ENCODE measurements around the gene ZNF324.

Gene ZNF324

DNA sequence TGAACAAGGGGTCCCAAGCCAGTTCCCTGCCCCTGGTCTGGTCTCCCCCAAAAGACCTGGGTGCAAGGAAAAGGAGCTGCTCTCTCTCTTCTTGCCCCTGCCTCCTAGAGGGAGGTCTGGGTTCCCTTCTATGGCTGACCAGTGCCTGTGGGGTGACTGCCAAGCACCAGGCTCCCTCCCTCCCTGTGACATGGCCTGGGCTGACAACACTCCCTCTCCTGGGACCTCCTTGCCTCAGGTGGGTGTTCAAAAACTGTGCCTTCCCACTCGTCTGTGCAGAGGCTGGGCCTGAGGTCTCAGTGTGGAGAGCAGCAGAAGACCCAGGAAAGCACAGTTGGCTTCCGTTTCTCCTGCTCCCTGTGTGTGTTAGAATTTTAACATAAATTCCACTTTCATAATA, 14.0 kb downstream of the ZNF324 start:
- TF ChIP-seq EP300 (IDR thresholded peaks at IDR 0.05; ENCODE audit: borderline replicate concordance) (no peak), TCF12 (IDR thresholded peaks at IDR 0.05; ENCODE audit: low read depth) (no peak), CREB1 (IDR thresholded peaks at IDR 0.05; ENCODE audit: low read depth) (no peak)

DNA sequence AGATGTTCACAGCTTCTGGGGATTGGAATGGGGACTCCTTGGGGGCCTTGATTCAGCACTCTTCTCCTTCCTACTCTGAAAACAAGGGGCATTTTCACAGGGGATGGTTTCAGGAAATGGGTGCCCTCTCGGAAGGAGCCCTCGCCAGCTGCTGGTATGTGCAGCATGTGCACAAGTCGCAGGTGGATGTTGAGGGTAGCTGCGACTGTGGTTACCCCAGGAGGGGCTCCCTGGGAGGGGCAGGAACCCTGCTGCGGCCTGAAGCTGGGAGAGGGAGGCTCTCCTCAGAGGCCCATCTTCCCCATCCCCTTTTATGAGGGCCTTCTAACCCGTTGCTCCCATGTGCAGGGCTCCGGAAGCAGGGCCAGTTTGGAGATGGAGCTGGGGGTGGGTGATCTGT, 15.5 kb downstream of the ZNF324 start:
- TF ChIP-seq CEBPB (IDR thresholded peaks at IDR 0.05) (no peak), EGR1 (IDR thresholded peaks at IDR 0.05) (no peak), NFIC (IDR thresholded peaks at IDR 0.05) (no peak), RAD21 (IDR thresholded peaks at IDR 0.05; ENCODE audit: low read depth) (no peak), TEAD4 (IDR thresholded peaks at IDR 0.05) (no peak), CREB1 (IDR thresholded peaks at IDR 0.05; ENCODE audit: low read depth) (no peak), TCF12 (IDR thresholded peaks at IDR 0.05; ENCODE audit: low read depth) (no peak)
- TF ChIP-seq, protein P1, sequence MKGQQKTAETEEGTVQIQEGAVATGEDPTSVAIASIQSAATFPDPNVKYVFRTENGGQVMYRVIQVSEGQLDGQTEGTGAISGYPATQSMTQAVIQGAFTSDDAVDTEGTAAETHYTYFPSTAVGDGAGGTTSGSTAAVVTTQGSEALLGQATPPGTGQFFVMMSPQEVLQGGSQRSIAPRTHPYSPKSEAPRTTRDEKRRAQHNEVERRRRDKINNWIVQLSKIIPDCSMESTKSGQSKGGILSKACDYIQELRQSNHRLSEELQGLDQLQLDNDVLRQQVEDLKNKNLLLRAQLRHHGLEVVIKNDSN (IDR thresholded peaks at IDR 0.05) = no peak
- TF ChIP-seq, protein P2, sequence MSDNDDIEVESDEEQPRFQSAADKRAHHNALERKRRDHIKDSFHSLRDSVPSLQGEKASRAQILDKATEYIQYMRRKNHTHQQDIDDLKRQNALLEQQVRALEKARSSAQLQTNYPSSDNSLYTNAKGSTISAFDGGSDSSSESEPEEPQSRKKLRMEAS (IDR thresholded peaks at IDR 0.05) = no peak
- TF ChIP-seq, protein P3, sequence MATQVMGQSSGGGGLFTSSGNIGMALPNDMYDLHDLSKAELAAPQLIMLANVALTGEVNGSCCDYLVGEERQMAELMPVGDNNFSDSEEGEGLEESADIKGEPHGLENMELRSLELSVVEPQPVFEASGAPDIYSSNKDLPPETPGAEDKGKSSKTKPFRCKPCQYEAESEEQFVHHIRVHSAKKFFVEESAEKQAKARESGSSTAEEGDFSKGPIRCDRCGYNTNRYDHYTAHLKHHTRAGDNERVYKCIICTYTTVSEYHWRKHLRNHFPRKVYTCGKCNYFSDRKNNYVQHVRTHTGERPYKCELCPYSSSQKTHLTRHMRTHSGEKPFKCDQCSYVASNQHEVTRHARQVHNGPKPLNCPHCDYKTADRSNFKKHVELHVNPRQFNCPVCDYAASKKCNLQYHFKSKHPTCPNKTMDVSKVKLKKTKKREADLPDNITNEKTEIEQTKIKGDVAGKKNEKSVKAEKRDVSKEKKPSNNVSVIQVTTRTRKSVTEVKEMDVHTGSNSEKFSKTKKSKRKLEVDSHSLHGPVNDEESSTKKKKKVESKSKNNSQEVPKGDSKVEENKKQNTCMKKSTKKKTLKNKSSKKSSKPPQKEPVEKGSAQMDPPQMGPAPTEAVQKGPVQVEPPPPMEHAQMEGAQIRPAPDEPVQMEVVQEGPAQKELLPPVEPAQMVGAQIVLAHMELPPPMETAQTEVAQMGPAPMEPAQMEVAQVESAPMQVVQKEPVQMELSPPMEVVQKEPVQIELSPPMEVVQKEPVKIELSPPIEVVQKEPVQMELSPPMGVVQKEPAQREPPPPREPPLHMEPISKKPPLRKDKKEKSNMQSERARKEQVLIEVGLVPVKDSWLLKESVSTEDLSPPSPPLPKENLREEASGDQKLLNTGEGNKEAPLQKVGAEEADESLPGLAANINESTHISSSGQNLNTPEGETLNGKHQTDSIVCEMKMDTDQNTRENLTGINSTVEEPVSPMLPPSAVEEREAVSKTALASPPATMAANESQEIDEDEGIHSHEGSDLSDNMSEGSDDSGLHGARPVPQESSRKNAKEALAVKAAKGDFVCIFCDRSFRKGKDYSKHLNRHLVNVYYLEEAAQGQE (IDR thresholded peaks at IDR 0.05; ENCODE audit: low read depth) = no peak

DNA sequence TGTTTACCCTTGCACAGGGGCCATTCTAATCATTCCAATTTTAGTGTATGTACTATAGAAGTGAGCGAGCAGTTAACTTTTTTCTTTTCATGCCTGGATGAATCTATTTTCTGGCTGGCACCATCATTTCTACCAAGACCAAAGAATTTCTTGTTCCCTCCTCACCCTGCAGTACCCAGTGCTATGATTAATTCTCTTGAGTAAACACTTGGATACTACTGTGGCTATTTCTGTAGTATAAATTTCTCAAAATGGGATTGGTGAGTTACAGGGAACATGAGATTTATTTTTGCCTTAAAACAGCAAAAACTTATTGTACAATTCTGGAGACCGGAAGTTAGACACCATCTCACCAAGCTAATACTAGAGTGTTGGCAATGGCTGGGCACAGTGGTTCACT, 16.9 kb downstream of the ZNF324 start:
- TF ChIP-seq CREB1 (IDR thresholded peaks at IDR 0.05; ENCODE audit: low read depth) (no peak), RAD21 (IDR thresholded peaks at IDR 0.05; ENCODE audit: low read depth) (no peak), ZBTB7A (IDR thresholded peaks at IDR 0.05; ENCODE audit: low read depth) (no peak), FOXM1 (IDR thresholded peaks at IDR 0.05; ENCODE audit: borderline replicate concordance, low read depth) (no peak), CEBPB (IDR thresholded peaks at IDR 0.05) (no peak), TAF1 (IDR thresholded peaks at IDR 0.05; ENCODE audit: low read depth) (no peak), TCF12 (IDR thresholded peaks at IDR 0.05; ENCODE audit: low read depth) (no peak), TEAD4 (IDR thresholded peaks at IDR 0.05) (no peak), EGR1 (IDR thresholded peaks at IDR 0.05) (no peak), EP300 (IDR thresholded peaks at IDR 0.05; ENCODE audit: borderline replicate concordance) (no peak)
- TF ChIP-seq, protein P3 (IDR thresholded peaks at IDR 0.05; ENCODE audit: low read depth) = no peak

DNA sequence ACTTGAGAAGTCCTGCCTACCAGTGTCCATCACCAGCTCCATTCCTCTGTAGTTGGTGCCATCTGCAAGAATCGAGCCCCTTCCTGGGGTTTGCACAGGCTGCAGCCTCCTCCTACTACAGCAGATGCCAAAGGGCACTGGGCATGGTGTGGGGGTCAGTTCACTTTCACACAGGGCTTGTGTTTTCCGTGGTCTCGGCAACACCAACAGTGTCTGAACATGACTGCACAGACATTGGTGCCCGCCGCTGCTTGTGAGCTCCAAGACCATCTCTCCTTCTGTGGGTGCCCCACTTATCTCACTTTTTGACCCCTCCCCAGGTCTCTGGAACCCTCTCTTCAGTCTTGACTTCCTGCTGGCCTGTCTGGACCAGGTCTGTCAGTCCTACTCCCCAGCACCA, 24.5 kb downstream of the ZNF324 start:
- TF ChIP-seq EGR1 (IDR thresholded peaks at IDR 0.05) (no peak), NFIC (IDR thresholded peaks at IDR 0.05) (no peak)
- TF ChIP-seq, protein P2 (IDR thresholded peaks at IDR 0.05) = no peak

DNA sequence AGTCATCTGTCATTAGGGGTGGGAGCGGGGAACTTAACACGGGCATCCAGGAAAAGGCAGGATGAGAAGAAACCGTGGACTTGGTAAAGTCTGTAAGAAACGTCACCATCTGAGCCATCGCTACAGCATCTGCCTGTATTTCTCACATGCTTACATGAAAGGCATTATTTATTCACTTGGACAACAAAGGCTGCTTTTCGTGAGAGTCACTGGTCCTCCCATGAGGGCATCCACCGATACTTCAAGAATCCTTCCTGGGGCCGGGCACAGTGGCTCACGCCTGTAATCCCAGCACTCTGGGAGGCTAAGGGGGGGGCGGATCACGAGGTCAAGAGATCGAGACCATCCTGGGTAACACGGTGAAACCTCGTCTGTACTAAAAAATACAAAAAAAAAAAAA, 25.4 kb downstream of the ZNF324 start:
- TF ChIP-seq EP300 (IDR thresholded peaks at IDR 0.05; ENCODE audit: borderline replicate concordance) = no peak
- TF ChIP-seq FOXM1 (IDR thresholded peaks at IDR 0.05; ENCODE audit: borderline replicate concordance, low read depth) = no peak
- no peak for TF ChIP-seq RAD21 (IDR thresholded peaks at IDR 0.05; ENCODE audit: low read depth)
- no peak for TF ChIP-seq TEAD4 (IDR thresholded peaks at IDR 0.05)
- TF ChIP-seq NFIC (IDR thresholded peaks at IDR 0.05) = no peak
- TF ChIP-seq, protein P3 (IDR thresholded peaks at IDR 0.05; ENCODE audit: low read depth) = no peak
- TF ChIP-seq, protein P1 (IDR thresholded peaks at IDR 0.05) = no peak
- TF ChIP-seq YY1 (IDR thresholded peaks at IDR 0.05; ENCODE audit: low read depth) = no peak

All from Ishikawa (cell line).